Spinal cord (tissue), 10 donors: ENCODE measurements around the gene COPG1. TPM values are rescaled to one million over a fixed set of nuclear protein-coding genes. Genes with fewer than 3 reads are reported as not detected.
A peak's percentile ranks its signal among the peaks of the same experiment; 100 is the strongest.
"Not testable (repeated sequence)": the region's sequence is repeated elsewhere in the genome, so short reads cannot be mapped to it uniquely, and the experiment has no call there.

Experiments
- DNase-seq, 6 donors: peaks; one replicate each; pipeline versions ENCODE4 v3.0.0 to v3.0.0-alpha.2; 2013 to 2015; ENCODE audit warnings: low spot score in 6 of 6, low read depth in 4 of 6
- H3K27ac ChIP-seq: one replicate; pipeline ENCODE4 v1.5.1; 2013; ENCODE audit warnings: low read depth, low read length, control low read depth
- H3K27me3 ChIP-seq: one replicate; pipeline ENCODE4 v1.6.1; 2013; ENCODE audit warnings: low read length; ENCODE audit not compliant: control insufficient read depth, insufficient read depth
- H3K36me3 ChIP-seq: one replicate; pipeline ENCODE4 v1.6.1; 2013; ENCODE audit warnings: low read length; ENCODE audit not compliant: control insufficient read depth, insufficient read depth
- H3K4me1 ChIP-seq: one replicate; pipeline ENCODE4 v1.6.1; 2013; ENCODE audit warnings: low read length; ENCODE audit not compliant: control insufficient read depth, insufficient read depth
- H3K4me3 ChIP-seq: one replicate; pipeline ENCODE4 v1.5.1; 2013; ENCODE audit warnings: low read depth, low read length, control low read depth
- H3K9me3 ChIP-seq: one replicate; pipeline ENCODE4 v1.6.1; 2013; ENCODE audit warnings: low read length; ENCODE audit not compliant: control insufficient read depth, insufficient read depth
- WGBS: methylation state at CpG from one replicate; pipeline ENCODE4 v1.1.5; 2013; ENCODE audit warnings: missing lambda C conversion rate; ENCODE audit not compliant: insufficient coverage; 5-methylcytosine and 5-hydroxymethylcytosine counted together
- long read RNA-seq, 4 donors: transcript quantifications; one replicate each; lab custom pipeline, GENCODE V29; 2026
- polyA plus RNA-seq, 2 donors: library from polyadenylated mRNA; unstranded; fragments of 120-200 nt; gene quantifications; one replicate each; pipeline ENCODE4 v1.2.1, GENCODE V29; 2013; ENCODE audit not compliant: insufficient read length in 2 of 2
- total RNA-seq, 2 donors: library from RNA; depleted of rRNA in 1 of 2; stranded (reverse); fragments of 120-200 nt in 1 of 2; fragments of >200 nt in 1 of 2; gene quantifications; one replicate each; pipeline versions ENCODE4 v1.2.3 to v1.2.4, GENCODE V29; 2013 to 2014
- donor health status: healthy.

COPG1 gene
- total RNA-seq (100 to 1,000 TPM; 117 to 156 TPM), polyA plus RNA-seq (100 to 1,000 TPM; 126 to 135 TPM)
- long read RNA-seq, donor 1, partial matches to known transcripts, result 0 of 9 reads
- long read RNA-seq, donor 1, other reads (novel, unspliced or antisense), result 7 of 9 reads
- long read RNA-seq, donor 2, partial matches to known transcripts, result 0 of 1 reads
- long read RNA-seq, donor 2, other reads (novel, unspliced or antisense), result 0 of 1 reads
- long read RNA-seq, donor 3, partial matches to known transcripts, result 0 of 1 reads
- long read RNA-seq, donor 3, other reads (novel, unspliced or antisense), result 0 of 1 reads
- long read RNA-seq, donor 4, transcript COPG1-201 (24 exons, 3,078 nt), result major isoform, 7 of 116 reads
- long read RNA-seq, donor 4, partial matches to known transcripts, result 100 of 116 reads
- long read RNA-seq, donor 4, other reads (novel, unspliced or antisense), result 8 of 116 reads

- Histone ChIP-seq H3K4me1 (peaks cover 22% of the 10 kb centered on the region), H3K27me3 (no peaks in the 10 kb centered on the region), H3K36me3 (peaks cover 30% of the 10 kb centered on the region), H3K9me3 (no peaks in the 10 kb centered on the region), H3K27ac (peak within 1 kb of the TSS; percentile 67), H3K4me3 (peak within 1 kb of the TSS; percentile 98)
- under 1% methylated on average over 42 of the region's 48 CpGs for WGBS
- DNase-seq, result peak; percentile 84 to 97 (median 92)
Measured at GRCh38 chr3:129249284-129250065, at the start of gene COPG1. TSS of gene COPG1 (plus strand) at chr3:129249606. CDS start at chr3:129249710, 104 bp downstream.

DNA sequence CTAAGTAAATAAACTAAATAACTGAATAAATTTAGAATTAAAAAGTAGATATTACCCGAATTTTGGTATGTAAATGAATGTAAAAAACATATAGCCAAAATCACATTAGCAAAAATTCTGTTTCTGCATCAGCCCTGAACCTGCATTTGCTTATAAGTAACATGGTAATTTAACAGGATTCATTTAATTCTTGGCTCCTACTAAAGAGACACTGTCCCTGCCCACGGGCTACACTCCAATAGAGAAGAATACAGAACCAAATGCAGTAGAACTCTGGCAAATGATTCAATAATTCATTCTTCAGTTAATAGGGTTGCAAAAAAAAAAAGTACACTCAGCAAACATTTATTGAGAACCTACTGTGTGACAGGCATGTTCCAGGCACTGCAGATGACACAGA lies 44.9 kb upstream of the COPG1 start:
- no CpG with 5 or more reads among the region's 2 CpGs for WGBS
- Histone ChIP-seq H3K27me3 (no peaks in the 10 kb centered on the region), H3K9me3 (no peaks in the 10 kb centered on the region), H3K27ac (no peak overlapping the region), H3K4me1 (peaks cover 6% of the 10 kb centered on the region), H3K4me3 (no peak overlapping the region), H3K36me3 (no peaks in the 10 kb centered on the region)
- no peak for DNase-seq

DNA sequence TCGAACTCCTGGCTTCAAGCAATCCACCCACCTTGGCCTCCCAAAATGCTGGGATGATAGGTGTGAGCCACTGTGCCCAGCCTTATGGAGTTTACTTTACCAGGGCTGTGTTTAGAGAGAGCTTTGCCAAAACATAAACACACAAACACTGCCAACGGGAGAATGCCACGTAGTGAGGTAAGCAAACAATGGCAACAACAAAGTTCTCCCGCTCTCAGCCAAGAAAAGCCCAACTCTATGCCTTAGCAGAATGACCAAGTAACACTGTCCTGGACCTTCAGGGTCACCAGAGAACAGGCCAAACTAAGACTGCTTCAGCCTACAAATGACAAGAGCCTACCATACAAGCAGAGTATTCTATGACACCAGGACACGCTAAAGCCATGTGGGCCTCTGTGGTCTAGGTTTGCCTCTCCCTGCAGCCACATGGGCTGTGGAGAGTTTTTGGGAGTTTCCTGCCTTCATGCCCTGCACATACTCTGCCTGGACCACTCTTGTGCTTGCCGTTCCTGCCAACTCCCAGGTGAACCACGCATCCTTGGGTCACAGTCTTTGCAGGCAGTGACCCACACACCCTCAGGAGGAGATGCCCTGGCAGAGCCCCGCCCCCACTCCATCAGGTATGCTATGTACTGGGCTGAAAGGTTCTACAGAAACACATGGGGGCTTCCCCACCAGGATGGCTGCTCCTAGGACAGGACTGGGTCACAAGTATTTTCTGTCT lies 44.1 kb upstream of the COPG1 start:
- Histone ChIP-seq H3K36me3 (no peaks in the 10 kb centered on the region), H3K27ac (no peak overlapping the region), H3K4me1 (peaks cover 6% of the 10 kb centered on the region), H3K4me3 (no peak overlapping the region), H3K9me3 (no peaks in the 10 kb centered on the region), H3K27me3 (no peaks in the 10 kb centered on the region)
- no peak for DNase-seq
- 73% methylated on average over 6 of the region's 8 CpGs for WGBS

DNA sequence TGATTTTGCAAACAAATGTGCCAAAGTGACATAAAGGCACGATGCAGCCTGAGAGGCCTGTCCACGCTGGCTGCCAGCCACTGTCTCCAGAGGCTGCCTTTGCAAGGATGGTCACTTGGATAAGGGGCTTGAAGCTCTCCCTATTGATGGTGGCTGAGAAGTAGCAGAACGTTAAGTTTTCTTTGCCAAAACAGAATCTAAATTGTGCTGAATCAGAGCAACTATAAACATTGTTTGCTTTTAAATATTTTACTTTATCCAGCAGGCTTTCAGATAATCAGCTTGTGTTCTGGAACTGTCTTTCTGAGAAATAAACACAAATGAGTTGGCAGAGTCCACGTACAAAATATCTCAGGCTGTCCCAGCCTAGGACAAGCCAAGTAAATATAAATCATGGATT lies 41.9 kb upstream of the COPG1 start:
- WGBS, result 69% methylated on average over 2 of the region's 4 CpGs
- Histone ChIP-seq H3K9me3 (no peaks in the 10 kb centered on the region), H3K4me3 (no peak overlapping the region), H3K27me3 (no peaks in the 10 kb centered on the region), H3K4me1 (peaks cover 11% of the 10 kb centered on the region), H3K36me3 (no peaks in the 10 kb centered on the region), H3K27ac (no peak overlapping the region)
- DNase-seq, result peak in 1 of 6 donors; percentile 35

GRCh38 chr3:129211345-129211744 lies 38.1 kb upstream of the COPG1 start:
- no peak for DNase-seq
- peaks cover 5% of the 10 kb centered on the region for H3K4me1 ChIP-seq
- WGBS, result no CpG with 5 or more reads among the region's 1 CpG
- H3K27me3 ChIP-seq, result no peaks in the 10 kb centered on the region
- H3K4me3 ChIP-seq, result no peak overlapping the region
- no peak overlapping the region for H3K27ac ChIP-seq
- no peaks in the 10 kb centered on the region for H3K9me3 ChIP-seq
- no peaks in the 10 kb centered on the region for H3K36me3 ChIP-seq

DNA sequence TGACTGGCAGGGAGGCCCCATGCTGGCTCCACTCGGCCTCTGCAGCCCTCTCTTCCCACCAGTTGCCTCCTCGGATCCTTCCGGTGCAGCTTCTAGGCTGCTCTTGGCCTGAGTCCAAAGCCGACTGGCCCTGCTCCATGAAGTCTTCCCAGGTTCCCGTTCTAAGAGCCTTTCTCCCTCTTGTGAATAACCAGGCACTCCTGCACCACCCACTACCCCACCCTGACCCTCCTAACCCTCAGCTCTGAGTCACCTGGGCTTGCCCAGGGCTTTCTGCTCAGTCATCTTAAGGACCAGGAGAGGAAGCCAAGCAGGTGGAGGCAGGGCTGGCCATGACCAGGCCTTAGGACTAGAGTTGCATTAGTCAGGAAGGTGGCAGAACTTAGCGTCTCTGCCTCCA lies 37.6 kb upstream of the COPG1 start:
- peaks cover 5% of the 10 kb centered on the region for H3K4me1 ChIP-seq
- H3K27me3 ChIP-seq, result no peaks in the 10 kb centered on the region
- peak in 2 of 6 donors; percentile 22 to 50 for DNase-seq
- WGBS, result 40% methylated on average over 6 of the region's 6 CpGs
- H3K4me3 ChIP-seq, result no peak overlapping the region
- H3K9me3 ChIP-seq, result no peaks in the 10 kb centered on the region
- H3K27ac ChIP-seq, result no peak overlapping the region
- no peaks in the 10 kb centered on the region for H3K36me3 ChIP-seq

DNA sequence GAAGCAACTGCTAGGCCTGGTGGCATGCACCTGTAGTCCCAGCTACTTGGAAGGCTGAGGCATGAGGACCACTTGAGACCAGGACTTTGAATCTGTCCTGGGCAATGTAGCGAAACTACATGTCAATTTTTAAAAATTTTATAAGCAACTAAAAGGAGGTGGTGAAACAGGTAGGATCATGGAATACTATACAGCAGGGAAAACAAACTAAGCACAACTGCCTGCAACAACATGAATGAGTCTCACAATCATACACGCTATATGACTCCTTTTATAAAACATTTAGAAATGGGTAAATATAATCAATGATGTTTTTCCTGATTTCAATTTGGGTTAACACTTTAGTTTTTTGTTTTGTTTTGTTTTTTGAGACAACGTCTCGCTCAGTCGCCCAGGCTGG lies 36.2 kb upstream of the COPG1 start:
- Histone ChIP-seq H3K4me3 (no peak overlapping the region), H3K27ac (no peak overlapping the region), H3K4me1 (peaks cover 5% of the 10 kb centered on the region), H3K27me3 (no peaks in the 10 kb centered on the region), H3K9me3 (no peaks in the 10 kb centered on the region), H3K36me3 (no peaks in the 10 kb centered on the region)
- WGBS, result 100% methylated on average over 3 of the region's 5 CpGs
- no peak for DNase-seq

DNA sequence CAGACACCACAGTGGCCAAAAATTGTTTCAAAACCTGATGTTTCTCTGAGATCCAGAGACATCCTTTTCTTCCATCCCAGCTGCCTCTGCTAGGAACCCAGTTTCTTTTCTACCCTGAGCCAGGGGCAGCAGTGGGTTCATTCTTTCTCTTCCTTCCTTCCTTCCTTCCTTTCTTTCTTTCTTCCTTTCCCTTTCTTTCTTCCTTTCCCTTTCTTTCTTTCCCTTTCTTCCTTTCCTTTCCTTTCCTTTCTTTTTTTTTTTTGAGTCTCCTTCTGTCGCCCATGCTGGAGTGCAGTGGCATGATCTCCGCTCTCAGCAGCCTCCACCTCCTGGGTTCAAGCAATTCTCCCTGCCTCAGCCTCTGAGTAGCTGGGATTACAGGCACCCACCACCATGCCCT lies 30.7 kb upstream of the COPG1 start:
- no peak for DNase-seq
- Histone ChIP-seq H3K4me1 (no peaks in the 10 kb centered on the region), H3K36me3 (no peaks in the 10 kb centered on the region), H3K9me3 (no peaks in the 10 kb centered on the region), H3K4me3 (no peak overlapping the region), H3K27me3 (no peaks in the 10 kb centered on the region), H3K27ac (no peak overlapping the region)
- 94% methylated on average over 2 of the region's 2 CpGs for WGBS

GRCh38 chr3:129224387-129224786 lies 25.0 kb upstream of the COPG1 start:
- DNase-seq, H3K9me3 ChIP-seq, H3K4me1 ChIP-seq, H3K36me3 ChIP-seq, H3K27me3 ChIP-seq, H3K4me3 ChIP-seq: not testable (repeated sequence)
- WGBS, result no CpG with 5 or more reads among the region's 1 CpG
- H3K27ac ChIP-seq, result peak overlapping the region; percentile 33
